Measurements from ENCODE around the gene PNLIPRP3. TPM values are rescaled to one million over a fixed set of nuclear protein-coding genes. Genes with fewer than 3 reads are reported as not detected.

PNLIPRP3 gene
- total and polyA plus RNA-seq, 2 of the 8 experiments (the other 6 are each of a cell fraction or from before 2014, with no cell fraction given) = not detected

DNA sequence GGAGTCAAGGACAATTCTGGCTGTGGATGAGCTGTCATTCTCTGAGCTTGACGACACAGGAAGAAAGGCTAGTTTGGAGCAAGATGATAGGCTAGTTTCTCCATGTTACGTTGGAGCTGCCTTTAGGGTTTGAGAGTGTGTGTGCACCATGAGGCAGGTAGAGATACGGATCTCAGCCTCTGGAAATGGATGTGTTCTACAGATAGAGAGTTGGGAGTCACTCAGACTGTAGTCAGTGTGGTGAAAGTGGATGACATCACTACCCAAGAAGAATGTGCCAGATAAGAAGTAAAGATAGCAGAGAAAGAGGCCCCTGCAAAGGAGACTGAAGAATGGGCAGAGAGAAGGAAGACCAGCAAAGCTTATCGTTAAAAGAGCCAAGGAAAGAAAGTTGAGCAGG is 42.4 kb downstream of the PNLIPRP3 start:
- Histone ChIP-seq H3K23me2 (ENCODE audit: low read depth, low read length) (no peaks in the 10 kb centered on the region), H3K18ac (ENCODE audit: extremely low read depth, low read length) (no peak overlapping the region), H3K56ac (replicated peaks; ENCODE audit: insufficient read length, low read depth, low read length) (no peak overlapping the region), H3K4me2 (ENCODE audit: insufficient read depth in 1 of 2, low read depth in 2 of 2, low read length in 2 of 2) (no peak overlapping the region), H3K4me3 (ENCODE audit: extremely low read depth in 1 of 4, insufficient read depth in 2 of 4, low read depth in 3 of 4, low read length in 4 of 4) (no peak overlapping the region), H3K9ac (replicated peaks in 1 of 4; ENCODE audit: extremely low read depth in 1 of 4, low read depth in 3 of 4, low read length in 3 of 4) (no peak overlapping the region), H2BK120ac (replicated peaks; ENCODE audit: low read depth, low read length) (no peak overlapping the region), H3K27ac (ENCODE audit: low read depth, low read length) (no peak overlapping the region), H2BK5ac (ENCODE audit: low read depth, low read length) (no peak overlapping the region), H4K91ac (replicated peaks; ENCODE audit: insufficient read length, low read length) (no peak overlapping the region), H3K79me2 (ENCODE audit: control insufficient read depth in 1 of 2, insufficient read depth in 2 of 2, low read length in 2 of 2) (no peaks in the 10 kb centered on the region), H3K4me1 (replicated peaks in 1 of 4; ENCODE audit: control insufficient read depth in 3 of 4, insufficient read depth in 4 of 4, low read length in 3 of 4) (no peaks in the 10 kb centered on the region), H4K8ac (ENCODE audit: extremely low read depth, insufficient read depth, low read length) (no peak overlapping the region), H2BK12ac (ENCODE audit: low read depth, low read length) (peak overlapping the region; percentile 77; the same call in 1 of the 2 replicates), H2BK15ac (ENCODE audit: low read length) (no peak overlapping the region), H2BK20ac (ENCODE audit: low read length) (no peak overlapping the region), H2AFZ (ENCODE audit: low read length) (peak overlapping the region; percentile 65), H3K14ac (ENCODE audit: insufficient read length) (no peak overlapping the region), H2AK5ac (ENCODE audit: low read depth, low read length) (no peak overlapping the region), H3K9me3 (ENCODE audit: insufficient read depth in 2 of 2, low read depth in 1 of 2, low read length in 1 of 2) (no peaks in the 10 kb centered on the region), H3K79me1 (ENCODE audit: low read depth, low read length) (no peaks in the 10 kb centered on the region), H3K4ac (replicated peaks; ENCODE audit: insufficient read length, low read depth, low read length) (no peak overlapping the region), H4K20me1 (replicated peaks in 1 of 2; ENCODE audit: control insufficient read depth in 1 of 2, insufficient read depth in 2 of 2, low read length in 2 of 2) (no peaks in the 10 kb centered on the region), H3K27me3 (replicated peaks in 1 of 4; ENCODE audit: control insufficient read depth in 3 of 4, extremely low read depth in 1 of 4, insufficient read depth in 3 of 4, low read length in 3 of 4) (no peaks in the 10 kb centered on the region), H3K23ac (ENCODE audit: insufficient read length) (no peak overlapping the region), H4K5ac (ENCODE audit: insufficient read length, low read depth, low read length) (no peak overlapping the region), H3K36me3 (ENCODE audit: control insufficient read depth in 2 of 4, insufficient read depth in 4 of 4, low read length in 3 of 4) (no peaks in the 10 kb centered on the region)
- FAIRE-seq (no peak), DNase-seq (ENCODE audit: low read depth in 1 of 2, low spot score in 2 of 2) (no peak)
- ChIA-PET POLR2A (ENCODE audit: partially characterized antibody) (no interaction called here), CTCF (ENCODE audit: partially characterized antibody) (interaction anchor here (0.6 to 3.4 kb wide), 18 partner anchors 9 to 445 kb away, joined by 3 to 15 read pairs (median 4); no protein-coding TSS in a partner anchor)
- no peak for TF ChIP-seq CBX5 (IDR thresholded peaks at IDR 0.05; ENCODE audit: low read depth, low read length)
- TF ChIP-seq EP300 (IDR thresholded peaks at IDR 0.05; ENCODE audit: borderline replicate concordance in 1 of 2, low read depth in 2 of 2, low read length in 2 of 2) = no peak
- TF ChIP-seq RFX5 (IDR thresholded peaks at IDR 0.05; ENCODE audit: borderline replicate concordance, low read depth, low read length) = no peak
- no peak for TF ChIP-seq POLR2AphosphoS5 (IDR thresholded peaks at IDR 0.05; ENCODE audit: low read depth, low read length)
- no peak for TF ChIP-seq CEBPB (IDR thresholded peaks at IDR 0.05; ENCODE audit: low read depth, low read length)
- no peak for TF ChIP-seq EGR1 (IDR thresholded peaks at IDR 0.05; ENCODE audit: borderline replicate concordance, low read depth, low read length)
- no peak for TF ChIP-seq TBP (IDR thresholded peaks at IDR 0.05; ENCODE audit: low read depth, low read length)
- TF ChIP-seq JUND (IDR thresholded peaks at IDR 0.05; ENCODE audit: low read length) = no peak
- TF ChIP-seq YY1 (IDR thresholded peaks at IDR 0.05; ENCODE audit: low read depth, low read length) = no peak
- TF ChIP-seq SUZ12 (IDR thresholded peaks at IDR 0.05; ENCODE audit: low read length) = no peak
- TF ChIP-seq TAF7 (optimal IDR thresholded peaks at IDR 0.05; ENCODE audit: borderline replicate concordance, low read depth, low read length) = no peak
- TF ChIP-seq JUN (IDR thresholded peaks at IDR 0.05; ENCODE audit: low read depth, low read length) = no peak
- no peak for TF ChIP-seq CREB1 (IDR thresholded peaks at IDR 0.05)
- WGBS, 2 experiments (ENCODE audit: extremely low coverage in 1 of 2, insufficient coverage in 1 of 2, insufficient read length in 1 of 2, insufficient replicate concordance in 2 of 2, low coverage in 1 of 2, low lambda C conversion rate in 2 of 2, missing lambda C conversion rate in 1 of 2) = 87% methylated on average over 4 of the region's 4 CpGs; no CpG with 5 or more reads in 1 of the 2 experiments
